OCI-LY7 (cell line): ENCODE measurements around the gene GRID2. TPM values are rescaled to one million over a fixed set of nuclear protein-coding genes. Genes with fewer than 3 reads are reported as not detected.

Experiments
- BruUV-seq: library from RNA; stranded (reverse); fragments of 400-500 nt; replicated peaks from 2 replicates; lab custom pipeline; 2021; lab: Mats Ljungman, UMichigan
- CTCF ChIA-PET: fragments of 300-600 bp; sonication (Branson Sonifier 250); formaldehyde crosslinking; loops from one replicate; lab custom pipeline; 2022; ENCODE audit warnings: antibody characterized with exemption; ENCODE audit not compliant: unreplicated experiment; lab: Charles Lee
- POLR2A ChIA-PET: fragments of 300-600 bp; sonication (Branson Sonifier 250); formaldehyde crosslinking; loops from one replicate; lab custom pipeline; 2022; ENCODE audit warnings: antibody characterized with exemption; lab: Charles Lee
- DNase-seq: peaks from one replicate; pipeline ENCODE4 v3.0.0-alpha.2; 2015; ENCODE audit warnings: low spot score
- H2AFZ ChIP-seq: fragments of 200-600 bp; sonication (generic), shearing (Covaris generic); 2 replicates; pipeline ENCODE4 v1.6.1; 2014; ENCODE audit warnings: mild to moderate bottlenecking, antibody characterized with exemption, low read length, moderate library complexity
- H3K27ac ChIP-seq: fragments of 200-600 bp; sonication (generic); 2 replicates; pipeline ENCODE4 v1.5.1; 2014; ENCODE audit warnings: mixed run types, low read depth, mild to moderate bottlenecking, moderate library complexity, low read length, inconsistent platforms; ENCODE audit not compliant: poor library complexity, severe bottlenecking
- H3K36me3 ChIP-seq: fragments of 200-600 bp; sonication (generic); 2 replicates; pipeline ENCODE4 v1.6.1; 2014; ENCODE audit warnings: mild to moderate bottlenecking, antibody characterized with exemption, low read length, moderate library complexity, mixed read lengths; ENCODE audit not compliant: insufficient read depth
- H3K4me1 ChIP-seq: fragments of 200-600 bp; sonication (generic); 2 replicates; pipeline ENCODE4 v1.5.1; 2014; ENCODE audit warnings: mild to moderate bottlenecking, low read length; ENCODE audit not compliant: insufficient read depth, poor library complexity, severe bottlenecking
- H3K4me2 ChIP-seq: fragments of 200-600 bp; sonication (generic); 2 replicates; pipeline ENCODE4 v1.6.1; 2014; ENCODE audit warnings: mild to moderate bottlenecking, low read length
- H3K4me3 ChIP-seq: fragments of 200-600 bp; sonication (generic); 2 replicates; pipeline ENCODE4 v1.5.1; 2014; ENCODE audit warnings: mild to moderate bottlenecking, low read depth, low read length; ENCODE audit not compliant: poor library complexity, severe bottlenecking
- H3K79me2 ChIP-seq: fragments of 200-600 bp; sonication (generic); 2 replicates; pipeline ENCODE4 v1.6.1; 2016; ENCODE audit warnings: low read depth, mild to moderate bottlenecking, low read length, moderate library complexity, mixed read lengths; ENCODE audit not compliant: insufficient read depth
- H3K9me2 ChIP-seq: fragments of 200-600 bp; sonication (generic); 2 replicates; pipeline ENCODE4 v1.6.1; 2016; ENCODE audit warnings: mild to moderate bottlenecking, low read length, mixed read lengths; ENCODE audit not compliant: insufficient read depth
- H3K9me3 ChIP-seq: fragments of 200-600 bp; sonication (generic); 2 replicates; pipeline ENCODE4 v1.6.1; 2014; ENCODE audit warnings: mild to moderate bottlenecking, mixed run types, low read length, mixed read lengths
- H4K20me1 ChIP-seq: fragments of 200-600 bp; sonication (generic); 2 replicates; pipeline ENCODE4 v1.6.1; 2014; ENCODE audit warnings: mild to moderate bottlenecking, antibody characterized with exemption, low read length, moderate library complexity, mixed read lengths; ENCODE audit not compliant: insufficient read depth
- EZH2phosphoT487 ChIP-seq: fragments of 200-600 bp; sonication (generic); IDR thresholded peaks from 2 replicates; pipeline ENCODE4 v1.6.1; 2018; ENCODE audit warnings: low read depth, borderline replicate concordance, mild to moderate bottlenecking, mixed run types, antibody characterized with exemption, low read length, moderate library complexity, mixed read lengths
- intact Hi-C: fragments of 100-400 bp; cut with micrococcal nuclease; formaldehyde crosslinking; loops from one replicate; pipeline ENCODE4 v1.10.0; 2022; ENCODE audit not compliant: unreplicated experiment
- total RNA-seq, 2 experiments: library from RNA; depleted of rRNA in 1 of 2; stranded (reverse); fragments of >200 nt in 1 of 2; shearing (Covaris generic) in 1 of 2; gene quantifications; 2 replicates each; pipeline ENCODE4 v1.2.3, GENCODE V29; 2014 to 2022
- TF ChIP-seq, protein P1 (sequence below): fragments of 200-600 bp; sonication (generic); conservative IDR thresholded peaks from 2 replicates; pipeline ENCODE4 v1.5.1; 2014; ENCODE audit warnings: mild to moderate bottlenecking, antibody characterized with exemption, low read length, moderate library complexity, mixed read lengths

The GRID2 gene
- total RNA-seq, 2 experiments from 2014 or later, result not detected

DNA sequence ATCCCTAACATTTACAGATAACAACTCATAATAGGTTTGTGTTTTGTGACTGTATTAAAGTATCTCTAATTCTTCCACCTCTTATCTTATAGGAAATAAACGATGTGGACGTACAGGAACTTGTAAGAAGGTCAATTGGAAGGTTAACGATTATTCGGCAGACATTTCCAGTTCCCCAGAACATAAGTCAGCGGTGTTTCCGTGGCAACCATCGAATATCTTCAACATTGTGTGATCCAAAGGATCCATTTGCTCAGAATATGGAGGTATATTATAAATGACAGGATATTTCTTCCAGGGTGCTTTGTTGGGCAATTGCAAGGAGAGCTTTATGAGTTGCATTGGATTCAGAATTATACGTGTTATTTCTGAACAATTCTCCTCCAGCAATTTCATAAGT, 912.9 kb downstream of the GRID2 start:
- intact Hi-C loops, result no loop called here
- no peak for DNase-seq
- POLR2A ChIA-PET, result no interaction called here
- TF ChIP-seq, protein P1, sequence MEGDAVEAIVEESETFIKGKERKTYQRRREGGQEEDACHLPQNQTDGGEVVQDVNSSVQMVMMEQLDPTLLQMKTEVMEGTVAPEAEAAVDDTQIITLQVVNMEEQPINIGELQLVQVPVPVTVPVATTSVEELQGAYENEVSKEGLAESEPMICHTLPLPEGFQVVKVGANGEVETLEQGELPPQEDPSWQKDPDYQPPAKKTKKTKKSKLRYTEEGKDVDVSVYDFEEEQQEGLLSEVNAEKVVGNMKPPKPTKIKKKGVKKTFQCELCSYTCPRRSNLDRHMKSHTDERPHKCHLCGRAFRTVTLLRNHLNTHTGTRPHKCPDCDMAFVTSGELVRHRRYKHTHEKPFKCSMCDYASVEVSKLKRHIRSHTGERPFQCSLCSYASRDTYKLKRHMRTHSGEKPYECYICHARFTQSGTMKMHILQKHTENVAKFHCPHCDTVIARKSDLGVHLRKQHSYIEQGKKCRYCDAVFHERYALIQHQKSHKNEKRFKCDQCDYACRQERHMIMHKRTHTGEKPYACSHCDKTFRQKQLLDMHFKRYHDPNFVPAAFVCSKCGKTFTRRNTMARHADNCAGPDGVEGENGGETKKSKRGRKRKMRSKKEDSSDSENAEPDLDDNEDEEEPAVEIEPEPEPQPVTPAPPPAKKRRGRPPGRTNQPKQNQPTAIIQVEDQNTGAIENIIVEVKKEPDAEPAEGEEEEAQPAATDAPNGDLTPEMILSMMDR, result no peak
- no peak for TF ChIP-seq EZH2phosphoT487
- Histone ChIP-seq H3K9me2 (no peaks in the 10 kb centered on the region), H3K36me3 (no peaks in the 10 kb centered on the region), H3K4me1 (no peaks in the 10 kb centered on the region), H3K27ac (no peak overlapping the region), H3K4me3 (no peak overlapping the region), H3K79me2 (no peaks in the 10 kb centered on the region), H3K4me2 (no peak overlapping the region), H2AFZ (no peak overlapping the region), H4K20me1 (no peaks in the 10 kb centered on the region), H3K9me3 (no peaks in the 10 kb centered on the region)
- no TSS peak for BruUV-seq
- CTCF ChIA-PET, result no interaction called here

DNA sequence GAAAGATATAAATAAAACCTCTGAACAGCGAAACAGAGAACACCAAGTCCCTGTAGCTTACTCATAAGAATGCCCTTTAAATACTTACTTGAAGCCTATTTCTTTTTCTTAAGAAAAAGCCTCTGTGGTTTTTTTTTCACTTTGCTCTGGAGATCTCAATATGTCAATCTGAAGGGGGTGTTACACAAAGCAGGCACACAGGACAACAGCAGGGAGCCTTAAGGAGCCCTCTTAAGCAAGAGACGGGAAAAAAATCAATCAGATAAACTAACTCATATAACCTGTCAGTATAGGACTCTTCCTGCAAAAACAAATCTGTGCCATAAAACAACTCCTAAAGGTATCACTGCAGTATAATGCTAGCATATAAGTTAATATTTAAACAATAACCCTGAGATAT, 913.7 kb downstream of the GRID2 start:
- POLR2A ChIA-PET, result no interaction called here
- no TSS peak for BruUV-seq

DNA sequence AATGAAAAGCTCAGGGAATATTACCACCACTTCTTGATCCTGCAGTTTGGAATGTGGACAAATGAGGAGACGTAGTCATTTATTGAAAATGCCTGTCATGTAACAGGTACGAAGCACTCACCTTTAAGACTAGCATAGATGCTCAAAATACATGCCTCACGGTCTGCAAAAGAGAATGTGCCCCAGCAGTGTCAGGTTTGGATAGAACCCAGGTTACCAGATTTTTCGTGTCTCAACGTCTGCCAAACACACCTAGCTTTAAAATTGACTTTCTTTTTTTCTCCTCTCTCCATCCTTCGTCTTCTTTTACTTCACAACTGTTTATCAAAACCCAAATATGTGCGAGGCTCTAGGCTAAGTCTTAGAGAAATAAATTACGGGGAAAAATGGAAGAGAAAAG, 918.0 kb downstream of the GRID2 start:
- Histone ChIP-seq H4K20me1 (no peaks in the 10 kb centered on the region), H3K4me2 (no peak overlapping the region), H3K79me2 (no peaks in the 10 kb centered on the region), H3K9me2 (no peaks in the 10 kb centered on the region), H3K4me3 (no peak overlapping the region), H3K27ac (no peak overlapping the region), H3K9me3 (no peaks in the 10 kb centered on the region), H3K4me1 (no peaks in the 10 kb centered on the region), H3K36me3 (no peaks in the 10 kb centered on the region), H2AFZ (no peak overlapping the region)
- intact Hi-C loops, result no loop called here
- no peak for TF ChIP-seq EZH2phosphoT487
- ChIA-PET POLR2A (interaction anchor here (0.5 kb wide), 1 partner anchor 1230 kb away, joined by 7 read pairs; the partner anchor contains the start of gene PDLIM5), CTCF (no interaction called here)
- BruUV-seq, result no TSS peak
- no peak for DNase-seq

More for the DNA sequence above, 913.7 kb downstream of the GRID2 start:
- Histone ChIP-seq H2AFZ (no peak overlapping the region), H3K9me2 (no peaks in the 10 kb centered on the region), H3K79me2 (no peaks in the 10 kb centered on the region), H3K4me3 (no peak overlapping the region), H3K9me3 (no peaks in the 10 kb centered on the region), H3K36me3 (no peaks in the 10 kb centered on the region), H3K4me2 (no peak overlapping the region), H3K4me1 (no peaks in the 10 kb centered on the region), H4K20me1 (no peaks in the 10 kb centered on the region), H3K27ac (no peak overlapping the region)
- CTCF ChIA-PET, result no interaction called here
- intact Hi-C loops, result no loop called here
- DNase-seq, result no peak
- no peak for TF ChIP-seq EZH2phosphoT487
- TF ChIP-seq, protein P1, result no peak
